KOPT-K1 (cell line): ENCODE measurements around the gene MMP19.

ENCODE experiments used
- H3K27ac ChIP-seq: fragments of 200-600 bp; sonication (generic); 2 replicates; pipeline ENCODE4 v1.5.1; 2016; ENCODE audit warnings: antibody characterized with exemption, mild to moderate bottlenecking, low read depth, low read length; ENCODE audit not compliant: poor library complexity, severe bottlenecking
- H3K36me3 ChIP-seq: fragments of 200-600 bp; sonication (generic); 2 replicates; pipeline ENCODE4 v1.5.1; 2017; ENCODE audit warnings: antibody characterized with exemption, mild to moderate bottlenecking, low read length, moderate library complexity; ENCODE audit not compliant: insufficient read depth
- H3K9me3 ChIP-seq: fragments of 200-600 bp; sonication (generic); 2 replicates; pipeline ENCODE4 v1.5.1; 2017; ENCODE audit warnings: antibody characterized with exemption, low read length, mild to moderate bottlenecking; ENCODE audit not compliant: insufficient read depth, poor library complexity, severe bottlenecking

Gene MMP19

GRCh38 chr12:55812088-55812487, 30.6 kb downstream of the MMP19 start:
- Histone ChIP-seq H3K27ac (no peak overlapping the region), H3K9me3 (no peaks in the 10 kb centered on the region), H3K36me3 (peaks cover 87% of the 10 kb centered on the region)

- Histone ChIP-seq H3K36me3 (peaks cover 91% of the 10 kb centered on the region), H3K9me3 (no peaks in the 10 kb centered on the region), H3K27ac (no peak overlapping the region)
These were observed 33.5 kb downstream of the MMP19 start for GRCh38 chr12:55809274-55809673.

- Histone ChIP-seq H3K9me3 (no peaks in the 10 kb centered on the region), H3K27ac (no peak overlapping the region), H3K36me3 (peaks cover 90% of the 10 kb centered on the region)
These were observed 35.8 kb downstream of the MMP19 start for GRCh38 chr12:55806982-55807381.

GRCh38 chr12:55797550-55797949, 45.2 kb downstream of the MMP19 start:
- no peaks in the 10 kb centered on the region for H3K9me3 ChIP-seq
- no peak overlapping the region for H3K27ac ChIP-seq
- peaks cover 100% of the 10 kb centered on the region for H3K36me3 ChIP-seq

GRCh38 chr12:55797068-55797467, 45.7 kb downstream of the MMP19 start:
- no peaks in the 10 kb centered on the region for H3K9me3 ChIP-seq
- H3K27ac ChIP-seq = no peak overlapping the region
- peaks cover 100% of the 10 kb centered on the region for H3K36me3 ChIP-seq

- Histone ChIP-seq H3K36me3 (peaks cover 100% of the 10 kb centered on the region), H3K27ac (no peak overlapping the region), H3K9me3 (no peaks in the 10 kb centered on the region)
These were observed 46.8 kb downstream of the MMP19 start for GRCh38 chr12:55795950-55796349.

GRCh38 chr12:55789893-55790292, 52.8 kb downstream of the MMP19 start:
- Histone ChIP-seq H3K36me3 (peaks cover 98% of the 10 kb centered on the region), H3K27ac (no peak overlapping the region), H3K9me3 (no peaks in the 10 kb centered on the region)

GRCh38 chr12:55789171-55789570, 53.6 kb downstream of the MMP19 start:
- Histone ChIP-seq H3K9me3 (no peaks in the 10 kb centered on the region), H3K27ac (no peak overlapping the region), H3K36me3 (peaks cover 98% of the 10 kb centered on the region)

GRCh38 chr12:55788546-55788945, 54.2 kb downstream of the MMP19 start:
- Histone ChIP-seq H3K36me3 (peaks cover 98% of the 10 kb centered on the region), H3K9me3 (no peaks in the 10 kb centered on the region), H3K27ac (no peak overlapping the region)
